Measurements from ENCODE around the gene ZNF679.

GRCh38 chr7:64312826-64313225 lies 84.6 kb downstream of the ZNF679 start:
- TF ChIP-seq CTCF (IDR thresholded peaks at IDR 0.05; ENCODE audit: low read depth, low read length, poor library complexity, severe bottlenecking) (no peak), EZH2phosphoT487 (IDR thresholded peaks at IDR 0.05; ENCODE audit: borderline replicate concordance, low read length) (no peak)
